SU-DHL-6 (cell line): ENCODE results near the gene QKI.
"Not testable (repeated sequence)": the region's sequence is repeated elsewhere in the genome, so short reads cannot be mapped to it uniquely, and the experiment has no call there.

ENCODE experiments used
- H2AFZ ChIP-seq: fragments of 200-600 bp; sonication (generic); 2 replicates; pipeline ENCODE4 v1.6.1; 2014; ENCODE audit warnings: low read depth, mild to moderate bottlenecking, moderate library complexity, mixed read lengths, antibody characterized with exemption, low read length; ENCODE audit not compliant: severe bottlenecking
- H3F3A ChIP-seq: fragments of 200-600 bp; shearing (Covaris generic); 2 replicates; pipeline ENCODE4 v1.6.0; 2016; ENCODE audit warnings: antibody characterized with exemption, mild to moderate bottlenecking; ENCODE audit not compliant: insufficient read depth
- H3K27ac ChIP-seq: fragments of 200-600 bp; sonication (generic); 2 replicates; pipeline ENCODE4 v1.5.1; 2016; ENCODE audit warnings: low read depth, mild to moderate bottlenecking, low read length, moderate library complexity, mixed read lengths
- H3K27me3 ChIP-seq: fragments of 200-600 bp; sonication (generic), shearing (Covaris generic); 2 replicates; pipeline ENCODE4 v1.6.0; 2014; ENCODE audit warnings: mild to moderate bottlenecking, low read length
- H3K36me3 ChIP-seq: fragments of 200-600 bp; sonication (generic); 2 replicates; pipeline ENCODE4 v1.6.1; 2014; ENCODE audit warnings: mild to moderate bottlenecking, low read length, mixed read lengths
- H3K4me2 ChIP-seq: fragments of 300-600, 200-600 bp; shearing (Covaris generic), sonication (generic); 2 replicates; pipeline ENCODE4 v1.6.0; 2014; ENCODE audit warnings: low read length, low read depth, mild to moderate bottlenecking; ENCODE audit not compliant: poor library complexity, severe bottlenecking
- H3K4me3 ChIP-seq: fragments of 200-600 bp; sonication (generic); 2 replicates; pipeline ENCODE4 v1.5.1; 2014; ENCODE audit warnings: antibody characterized with exemption, low read length, mild to moderate bottlenecking, mixed read lengths; ENCODE audit not compliant: insufficient read depth, poor library complexity, severe bottlenecking
- H3K79me2 ChIP-seq: fragments of 200-600 bp; sonication (generic); 2 replicates; pipeline ENCODE4 v1.6.1; 2014; ENCODE audit warnings: mild to moderate bottlenecking, low read length, moderate library complexity; ENCODE audit not compliant: insufficient read depth
- H3K9ac ChIP-seq: fragments of 200-600 bp; sonication (generic); 2 replicates; pipeline ENCODE4 v1.7.0; 2014; ENCODE audit warnings: mild to moderate bottlenecking, low read length
- H3K9me2 ChIP-seq: fragments of 200-600 bp; sonication (generic); replicated peaks from 2 replicates; pipeline ENCODE4 v1.6.1; 2014; ENCODE audit warnings: low read length; ENCODE audit not compliant: insufficient read depth
- H3K9me3 ChIP-seq: fragments of 200-600 bp; sonication (generic); 2 replicates; pipeline ENCODE4 v1.6.1; 2014; ENCODE audit warnings: low read length, mixed read lengths; ENCODE audit not compliant: insufficient read depth
- H4K20me1 ChIP-seq: fragments of 200-600 bp; sonication (generic); 2 replicates; pipeline ENCODE4 v1.6.1; 2014; ENCODE audit warnings: low read depth, mild to moderate bottlenecking, antibody characterized with exemption, low read length, moderate library complexity, mixed read lengths
- EZH2phosphoT487 ChIP-seq: fragments of 200-600 bp; sonication (generic), shearing (Covaris generic); conservative IDR thresholded peaks from 2 replicates; pipeline ENCODE4 v1.6.1; 2018; ENCODE audit warnings: mild to moderate bottlenecking, antibody characterized with exemption, low read length, moderate library complexity, mixed read lengths
- TF ChIP-seq, protein P1 (sequence below): fragments of 200-600 bp; sonication (generic); IDR thresholded peaks from one replicate; pipeline ENCODE4 v1.5.1; 2017; ENCODE audit warnings: antibody characterized with exemption, mild to moderate bottlenecking, low read length, moderate library complexity; ENCODE audit not compliant: insufficient read depth, poor library complexity, severe bottlenecking

The QKI gene

DNA sequence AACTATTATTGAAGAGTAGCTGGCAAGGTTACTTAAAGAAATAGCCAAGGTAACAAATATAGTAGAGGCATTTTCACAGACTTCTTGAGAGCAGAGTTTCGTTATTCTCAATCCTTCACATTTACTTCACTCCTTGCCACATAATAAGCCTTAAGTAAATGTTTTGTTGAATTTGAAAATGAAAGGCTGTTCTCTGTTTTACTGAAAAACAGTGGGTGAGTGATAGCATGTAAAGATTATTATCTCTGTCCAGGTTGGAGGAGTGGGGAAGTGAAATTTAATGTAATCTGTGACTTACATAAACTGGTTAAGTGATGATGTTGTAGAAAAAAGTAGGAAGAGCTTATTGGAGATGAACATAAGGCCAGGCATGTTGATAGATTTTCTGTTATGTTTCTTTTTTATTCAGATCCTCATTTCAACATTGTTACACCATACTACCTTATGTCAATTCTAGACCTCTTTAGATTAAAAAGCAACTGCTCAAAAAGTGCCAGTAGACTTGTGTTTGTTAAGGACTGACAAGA is 55.0 kb downstream of the QKI start:
- peaks cover 21% of the 10 kb centered on the region; the same call in 1 of the 2 replicates for H3K9me3 ChIP-seq
- no peak overlapping the region for H3K4me3 ChIP-seq
- H3K9ac ChIP-seq = no peak overlapping the region
- no peaks in the 10 kb centered on the region for H3F3A ChIP-seq
- H3K27ac ChIP-seq = no peak overlapping the region
- H4K20me1 ChIP-seq = no peaks in the 10 kb centered on the region
- H3K9me2 ChIP-seq = no peaks in the 10 kb centered on the region
- no peak overlapping the region for H2AFZ ChIP-seq
- H3K27me3 ChIP-seq = no peaks in the 10 kb centered on the region
- H3K4me2 ChIP-seq = no peak overlapping the region
- peaks cover 12% of the 10 kb centered on the region; the same call in 1 of the 2 replicates for H3K79me2 ChIP-seq
- peaks cover 15% of the 10 kb centered on the region for H3K36me3 ChIP-seq
- no peak for TF ChIP-seq EZH2phosphoT487
- TF ChIP-seq, protein P1, sequence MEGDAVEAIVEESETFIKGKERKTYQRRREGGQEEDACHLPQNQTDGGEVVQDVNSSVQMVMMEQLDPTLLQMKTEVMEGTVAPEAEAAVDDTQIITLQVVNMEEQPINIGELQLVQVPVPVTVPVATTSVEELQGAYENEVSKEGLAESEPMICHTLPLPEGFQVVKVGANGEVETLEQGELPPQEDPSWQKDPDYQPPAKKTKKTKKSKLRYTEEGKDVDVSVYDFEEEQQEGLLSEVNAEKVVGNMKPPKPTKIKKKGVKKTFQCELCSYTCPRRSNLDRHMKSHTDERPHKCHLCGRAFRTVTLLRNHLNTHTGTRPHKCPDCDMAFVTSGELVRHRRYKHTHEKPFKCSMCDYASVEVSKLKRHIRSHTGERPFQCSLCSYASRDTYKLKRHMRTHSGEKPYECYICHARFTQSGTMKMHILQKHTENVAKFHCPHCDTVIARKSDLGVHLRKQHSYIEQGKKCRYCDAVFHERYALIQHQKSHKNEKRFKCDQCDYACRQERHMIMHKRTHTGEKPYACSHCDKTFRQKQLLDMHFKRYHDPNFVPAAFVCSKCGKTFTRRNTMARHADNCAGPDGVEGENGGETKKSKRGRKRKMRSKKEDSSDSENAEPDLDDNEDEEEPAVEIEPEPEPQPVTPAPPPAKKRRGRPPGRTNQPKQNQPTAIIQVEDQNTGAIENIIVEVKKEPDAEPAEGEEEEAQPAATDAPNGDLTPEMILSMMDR = no peak

DNA sequence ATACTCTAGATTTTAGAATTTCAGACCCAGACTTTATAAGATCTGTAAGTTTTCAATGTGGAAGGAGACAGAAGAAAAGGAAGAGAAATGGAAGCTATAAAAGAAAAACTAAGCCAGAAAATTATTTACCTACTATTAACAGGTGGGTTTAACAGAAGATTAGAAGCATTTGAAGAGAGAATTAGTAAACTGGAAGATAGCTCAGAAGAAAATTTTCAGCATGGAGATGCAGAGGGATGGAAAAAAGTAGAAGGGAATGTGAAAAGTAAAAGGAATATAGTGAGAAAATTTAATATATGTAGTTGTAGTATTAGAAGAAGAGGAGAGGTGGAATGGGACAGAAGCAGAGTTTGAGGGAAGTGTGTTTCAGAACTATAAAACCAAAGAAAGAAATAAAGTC is 56.1 kb downstream of the QKI start:
- peaks cover 8% of the 10 kb centered on the region; the same call in 1 of the 2 replicates for H3K79me2 ChIP-seq
- H3K4me3 ChIP-seq = no peak overlapping the region
- no peak for TF ChIP-seq EZH2phosphoT487
- TF ChIP-seq, protein P1 = no peak
- no peak overlapping the region for H3K27ac ChIP-seq
- H2AFZ ChIP-seq = no peak overlapping the region
- no peak overlapping the region for H3K4me2 ChIP-seq
- no peaks in the 10 kb centered on the region for H3K9me2 ChIP-seq
- H3K9me3 ChIP-seq = peaks cover 21% of the 10 kb centered on the region; the same call in 1 of the 2 replicates
- H3K36me3 ChIP-seq = peaks cover 15% of the 10 kb centered on the region
- H3F3A ChIP-seq = no peaks in the 10 kb centered on the region
- no peak overlapping the region for H3K9ac ChIP-seq
- no peaks in the 10 kb centered on the region for H3K27me3 ChIP-seq
- H4K20me1 ChIP-seq = no peaks in the 10 kb centered on the region

DNA sequence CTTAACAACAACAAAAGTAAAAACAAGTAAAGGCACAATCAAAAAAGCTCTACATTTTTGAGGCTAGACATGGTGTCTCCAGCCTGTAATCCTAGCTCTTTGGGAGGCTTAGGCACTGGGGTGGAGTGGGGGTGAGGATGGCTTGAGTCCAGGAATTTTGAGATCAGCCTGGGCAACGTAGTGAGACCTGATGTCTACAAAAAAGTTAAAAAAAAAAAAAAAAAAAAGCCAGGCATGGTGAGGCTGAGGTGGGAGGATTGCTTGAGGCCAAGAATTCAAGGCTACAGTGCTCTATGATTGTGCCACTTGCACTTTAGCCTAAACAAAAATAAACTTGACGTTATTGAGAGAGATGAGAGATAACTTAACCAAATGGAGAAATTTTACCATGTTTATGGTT is 60.1 kb downstream of the QKI start:
- peaks cover 16% of the 10 kb centered on the region; the same call in 1 of the 2 replicates for H3K9me3 ChIP-seq
- no peaks in the 10 kb centered on the region for H3K27me3 ChIP-seq
- H3K27ac ChIP-seq = no peak overlapping the region
- H3F3A ChIP-seq = no peaks in the 10 kb centered on the region
- H4K20me1 ChIP-seq = no peaks in the 10 kb centered on the region
- H2AFZ ChIP-seq = no peak overlapping the region
- no peak overlapping the region for H3K4me3 ChIP-seq
- no peaks in the 10 kb centered on the region for H3K9me2 ChIP-seq
- no peak for TF ChIP-seq EZH2phosphoT487
- TF ChIP-seq, protein P1 = no peak
- H3K79me2 ChIP-seq = peaks cover 15% of the 10 kb centered on the region; the same call in 1 of the 2 replicates
- H3K36me3 ChIP-seq = peaks cover 13% of the 10 kb centered on the region
- no peak overlapping the region for H3K4me2 ChIP-seq
- H3K9ac ChIP-seq = no peak overlapping the region

DNA sequence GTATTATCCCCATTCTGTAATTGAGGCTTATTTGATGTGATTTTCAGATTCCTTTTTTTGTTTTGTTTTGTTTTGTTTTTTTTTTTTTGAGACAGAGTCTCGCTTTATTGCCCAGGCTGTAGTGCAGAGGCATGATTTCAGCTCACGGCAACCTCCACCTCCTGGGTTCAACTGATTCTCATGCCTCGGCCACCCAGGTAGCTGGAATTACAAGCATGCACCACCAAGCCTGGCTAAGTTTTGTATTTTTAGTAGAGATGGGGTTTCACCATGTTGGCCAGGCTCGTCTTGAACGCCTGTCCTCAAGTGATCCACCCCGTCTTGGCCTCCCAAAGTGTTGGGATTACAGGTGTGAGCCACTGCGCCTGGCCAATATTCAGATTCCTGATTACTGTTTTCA is 62.4 kb downstream of the QKI start:
- H3F3A ChIP-seq, H3K4me3 ChIP-seq, H3K9ac ChIP-seq, H3K4me2 ChIP-seq, H3K9me2 ChIP-seq, H3K27ac ChIP-seq, H3K36me3 ChIP-seq, H2AFZ ChIP-seq, H3K27me3 ChIP-seq, H3K9me3 ChIP-seq, H4K20me1 ChIP-seq: not testable (repeated sequence)
- peaks cover 15% of the 10 kb centered on the region; the same call in 1 of the 2 replicates for H3K79me2 ChIP-seq
